WTC11 (cell line): ENCODE measurements around the gene SLC34A1. TPM values are rescaled to one million over a fixed set of nuclear protein-coding genes. Genes with fewer than 3 reads are reported as not detected.
A peak's percentile ranks its signal among the peaks of the same experiment; 100 is the strongest.

Source experiments
- ATAC-seq: fragments of 200-7000 bp; cut with Tn5 transposase; 2 replicates; pipeline ENCODE4 v1.10.0; 2021; ENCODE audit warnings: mild to moderate bottlenecking, moderate library complexity
- CTCF ChIA-PET: fragments of 300-600 bp; sonication (Branson Sonifier 250); formaldehyde crosslinking; loops from one replicate; lab custom pipeline; 2021; ENCODE audit warnings: antibody characterized with exemption; lab: Charles Lee
- POLR2A ChIA-PET: fragments of 350-600 bp; sonication (Branson Sonifier 250); formaldehyde crosslinking; loops from one replicate; lab custom pipeline; 2021; ENCODE audit warnings: antibody characterized with exemption; lab: Charles Lee
- DNase-seq: peaks from one replicate; pipeline ENCODE4 v3.0.0; 2021; ENCODE audit warnings: low spot score
- H3K27ac Mint-ChIP-seq: 2 replicates; pipeline ENCODE4 v1.8.0; 2021; ENCODE audit warnings: mixed read lengths
- H3K27me3 Mint-ChIP-seq: 2 replicates; pipeline ENCODE4 v1.8.0; 2021; ENCODE audit warnings: low read depth, mild to moderate bottlenecking, moderate library complexity, mixed read lengths
- H3K36me3 Mint-ChIP-seq: 2 replicates; pipeline ENCODE4 v1.8.0; 2021; ENCODE audit warnings: mixed read lengths
- H3K4me1 Mint-ChIP-seq: 2 replicates; pipeline ENCODE4 v1.8.0; 2022; ENCODE audit warnings: mixed read lengths
- H3K4me3 Mint-ChIP-seq: 2 replicates; pipeline ENCODE4 v1.8.0; 2021; ENCODE audit warnings: mild to moderate bottlenecking, moderate library complexity, mixed read lengths
- H3K9me3 Mint-ChIP-seq: 2 replicates; pipeline ENCODE4 v1.8.0; 2021; ENCODE audit warnings: mixed read lengths
- CBFB ChIP-seq: sonication (generic); formaldehyde crosslinking; IDR thresholded peaks from 2 replicates; pipeline ENCODE4 v1.8.1; 2022; ENCODE audit warnings: mild to moderate bottlenecking, low read depth, missing genetic modification reagents
- CREB1 ChIP-seq: sonication (generic); formaldehyde crosslinking; IDR thresholded peaks from 2 replicates; pipeline ENCODE4 v1.8.0; 2023; ENCODE audit warnings: mild to moderate bottlenecking, missing genetic modification reagents
- ERG ChIP-seq: fragments of 250-450 bp; sonication (Bioruptor Pico); IDR thresholded peaks from 2 replicates; pipeline ENCODE4 v1.8.0; 2021; ENCODE audit warnings: mild to moderate bottlenecking
- FOXP1 ChIP-seq: sonication (generic); formaldehyde crosslinking; IDR thresholded peaks from 2 replicates; pipeline ENCODE4 v1.8.0; 2022; ENCODE audit warnings: missing genetic modification reagents, mild to moderate bottlenecking, moderate library complexity, borderline replicate concordance
- HMGA2 ChIP-seq: fragments of 250-450 bp; sonication (Bioruptor Pico); IDR thresholded peaks from 2 replicates; pipeline ENCODE4 v1.4.0; 2021; ENCODE audit warnings: mild to moderate bottlenecking, moderate library complexity
- IRF2 ChIP-seq: sonication (generic); formaldehyde crosslinking; IDR thresholded peaks from 2 replicates; pipeline ENCODE4 v1.8.0; 2022; ENCODE audit warnings: low read depth, missing genetic modification reagents, borderline replicate concordance
- KAT7 ChIP-seq: sonication (generic); formaldehyde crosslinking; IDR thresholded peaks from 2 replicates; pipeline ENCODE4 v1.8.1; 2023; ENCODE audit warnings: missing genetic modification reagents, mild to moderate bottlenecking, borderline replicate concordance
- OVOL2 ChIP-seq: fragments of 250-450 bp; sonication (Bioruptor Pico); IDR thresholded peaks from 2 replicates; pipeline ENCODE4 v1.9.0; 2021; ENCODE audit warnings: mild to moderate bottlenecking, borderline replicate concordance
- TEAD1 ChIP-seq: sonication (generic); formaldehyde crosslinking; IDR thresholded peaks from 2 replicates; pipeline ENCODE4 v1.8.0; 2022; ENCODE audit warnings: mild to moderate bottlenecking, missing genetic modification reagents
- ZNF138 ChIP-seq: sonication (generic); formaldehyde crosslinking; conservative IDR thresholded peaks from 2 replicates; pipeline ENCODE4 v1.8.1; 2022; ENCODE audit warnings: mild to moderate bottlenecking, moderate library complexity, missing genetic modification reagents
- ZNF416 ChIP-seq: fragments of 250-450 bp; sonication (Bioruptor Pico); IDR thresholded peaks from 2 replicates; pipeline ENCODE4 v1.9.0; 2021; ENCODE audit warnings: mild to moderate bottlenecking, inconsistent platforms
- ZNF532 ChIP-seq: fragments of 250-450 bp; sonication (Bioruptor Pico); IDR thresholded peaks from 2 replicates; pipeline ENCODE4 v1.9.0; 2021; ENCODE audit warnings: mild to moderate bottlenecking, borderline replicate concordance
- ZNF671 ChIP-seq: fragments of 250-450 bp; sonication (Bioruptor Pico); IDR thresholded peaks from 2 replicates; pipeline ENCODE4 v1.8.0; 2021; ENCODE audit warnings: mild to moderate bottlenecking
- ZSCAN18 ChIP-seq: fragments of 250-450 bp; sonication (Bioruptor Pico); IDR thresholded peaks from 2 replicates; pipeline ENCODE4 v2.1.2; 2022; ENCODE audit warnings: mild to moderate bottlenecking, moderate library complexity
- total RNA-seq: library from RNA; stranded (reverse); gene quantifications from 3 replicates; pipeline ENCODE4 v1.2.3, GENCODE V29; 2021
- TF ChIP-seq, protein P1 (sequence below): sonication (generic); formaldehyde crosslinking; IDR thresholded peaks from 2 replicates; pipeline ENCODE4 v1.8.0; 2023; ENCODE audit warnings: missing genetic modification reagents, mild to moderate bottlenecking, borderline replicate concordance

SLC34A1 gene
- total RNA-seq, 1 experiment from 2014 or later, result not detected

DNA sequence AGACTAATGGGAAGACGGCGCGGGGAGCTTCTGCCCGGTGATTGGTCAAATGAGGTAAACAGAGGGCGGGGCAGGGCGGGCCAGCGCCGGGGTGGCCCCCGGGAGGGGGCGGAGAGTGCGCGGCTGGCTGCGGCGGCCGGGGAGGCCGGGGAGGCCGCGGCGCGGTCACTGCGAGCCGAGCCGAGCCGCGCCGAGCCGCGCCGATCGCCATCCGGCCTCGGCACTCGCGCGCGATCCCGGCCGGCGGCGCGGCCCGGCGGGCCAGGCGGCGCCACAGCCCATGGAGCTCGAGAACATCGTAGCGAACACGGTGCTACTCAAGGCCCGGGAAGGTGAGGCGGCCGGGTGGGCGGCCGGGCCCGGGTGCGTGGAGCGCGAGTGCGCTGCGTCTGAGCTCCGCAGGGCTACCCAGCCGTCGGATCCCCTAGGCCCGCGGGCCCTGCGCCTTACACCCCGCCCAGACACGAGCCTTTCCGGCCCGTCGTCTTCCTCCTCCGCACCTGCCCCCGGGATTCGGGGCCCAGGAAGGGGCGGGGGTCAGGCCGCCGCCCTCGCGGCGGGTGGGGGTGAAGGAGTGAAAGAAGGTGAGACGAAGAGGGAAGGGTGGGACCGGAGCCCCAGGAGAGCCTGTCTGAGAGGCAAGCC, 42.5 kb downstream of the SLC34A1 start, which contains the start of gene GRK6 (continued):
- no peak for TF ChIP-seq ZNF532 (CRISPR knock-in tag)
- peak; percentile 62; the same call in 1 of the 2 replicates for TF ChIP-seq FOXP1 (CRISPR knock-in tag)
- TF ChIP-seq, protein P1, sequence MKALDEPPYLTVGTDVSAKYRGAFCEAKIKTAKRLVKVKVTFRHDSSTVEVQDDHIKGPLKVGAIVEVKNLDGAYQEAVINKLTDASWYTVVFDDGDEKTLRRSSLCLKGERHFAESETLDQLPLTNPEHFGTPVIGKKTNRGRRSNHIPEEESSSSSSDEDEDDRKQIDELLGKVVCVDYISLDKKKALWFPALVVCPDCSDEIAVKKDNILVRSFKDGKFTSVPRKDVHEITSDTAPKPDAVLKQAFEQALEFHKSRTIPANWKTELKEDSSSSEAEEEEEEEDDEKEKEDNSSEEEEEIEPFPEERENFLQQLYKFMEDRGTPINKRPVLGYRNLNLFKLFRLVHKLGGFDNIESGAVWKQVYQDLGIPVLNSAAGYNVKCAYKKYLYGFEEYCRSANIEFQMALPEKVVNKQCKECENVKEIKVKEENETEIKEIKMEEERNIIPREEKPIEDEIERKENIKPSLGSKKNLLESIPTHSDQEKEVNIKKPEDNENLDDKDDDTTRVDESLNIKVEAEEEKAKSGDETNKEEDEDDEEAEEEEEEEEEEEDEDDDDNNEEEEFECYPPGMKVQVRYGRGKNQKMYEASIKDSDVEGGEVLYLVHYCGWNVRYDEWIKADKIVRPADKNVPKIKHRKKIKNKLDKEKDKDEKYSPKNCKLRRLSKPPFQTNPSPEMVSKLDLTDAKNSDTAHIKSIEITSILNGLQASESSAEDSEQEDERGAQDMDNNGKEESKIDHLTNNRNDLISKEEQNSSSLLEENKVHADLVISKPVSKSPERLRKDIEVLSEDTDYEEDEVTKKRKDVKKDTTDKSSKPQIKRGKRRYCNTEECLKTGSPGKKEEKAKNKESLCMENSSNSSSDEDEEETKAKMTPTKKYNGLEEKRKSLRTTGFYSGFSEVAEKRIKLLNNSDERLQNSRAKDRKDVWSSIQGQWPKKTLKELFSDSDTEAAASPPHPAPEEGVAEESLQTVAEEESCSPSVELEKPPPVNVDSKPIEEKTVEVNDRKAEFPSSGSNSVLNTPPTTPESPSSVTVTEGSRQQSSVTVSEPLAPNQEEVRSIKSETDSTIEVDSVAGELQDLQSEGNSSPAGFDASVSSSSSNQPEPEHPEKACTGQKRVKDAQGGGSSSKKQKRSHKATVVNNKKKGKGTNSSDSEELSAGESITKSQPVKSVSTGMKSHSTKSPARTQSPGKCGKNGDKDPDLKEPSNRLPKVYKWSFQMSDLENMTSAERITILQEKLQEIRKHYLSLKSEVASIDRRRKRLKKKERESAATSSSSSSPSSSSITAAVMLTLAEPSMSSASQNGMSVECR, result peak; percentile 60; the same call in 1 of the 2 replicates

DNA sequence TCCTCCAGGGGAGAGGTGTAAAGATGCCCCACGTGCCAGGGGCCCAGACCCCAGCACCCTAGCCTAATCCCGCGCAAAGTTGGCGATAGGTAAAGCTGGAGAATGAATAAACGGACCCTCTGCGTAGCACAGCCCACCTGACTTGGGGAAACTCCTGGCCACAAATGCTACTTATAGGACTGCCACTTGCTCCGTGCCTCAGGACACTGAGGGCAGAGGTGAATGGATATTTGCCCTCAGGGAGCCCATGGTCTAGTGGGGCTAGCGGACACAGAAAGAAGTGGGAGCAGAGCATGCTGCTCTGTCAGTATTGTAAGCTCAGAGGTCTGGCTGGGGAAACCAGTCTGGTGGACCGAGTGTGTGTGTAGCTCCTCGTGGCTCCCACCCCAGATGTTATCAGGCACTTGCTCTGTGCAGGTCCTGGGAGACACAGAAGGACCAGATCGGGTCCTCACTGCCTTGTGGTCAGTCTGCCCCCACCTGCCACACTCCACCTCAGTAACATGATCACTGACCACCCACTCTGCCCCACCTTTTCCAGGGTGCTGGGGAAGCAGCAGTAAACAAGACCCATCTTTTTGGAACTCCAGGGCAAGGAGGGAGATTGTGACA, 43.1 kb downstream of the SLC34A1 start:
- POLR2A ChIA-PET, result interaction anchor here (0.5 to 2.2 kb wide), 13 partner anchors 11 to 129 kb away, joined by 3 to 19 read pairs (median 4); partner anchors contain the start of gene PRR7
- Mint-ChIP-seq H3K9me3 (no peaks in the 10 kb centered on the region), H3K27ac (0 out of 2 replicates have a peak overlapping the region, but pooled peaks have one; percentile 36), H3K27me3 (peaks cover 5% of the 10 kb centered on the region), H3K36me3 (no peaks in the 10 kb centered on the region; the same call in 1 of the 2 replicates), H3K4me3 (peak overlapping the region; percentile 83), H3K4me1 (peaks cover 18% of the 10 kb centered on the region)
- CTCF ChIA-PET, result interaction anchor here (1.4 to 9.4 kb wide), 13 partner anchors 10 to 118 kb away, joined by 4 to 95 read pairs (median 8); partner anchors contain the start of gene PFN3
- ATAC-seq (no peak), DNase-seq (no peak)
- TF ChIP-seq CBFB (CRISPR knock-in tag) (no peak), CREB1 (CRISPR knock-in tag) (no peak), HMGA2 (no peak), IRF2 (CRISPR knock-in tag) (no peak), ZNF671 (0 out of 2 replicates have a peak, but pooled peaks have one; percentile 41), KAT7 (CRISPR knock-in tag) (no peak), TEAD1 (no peak), OVOL2 (CRISPR knock-in tag) (no peak), ZNF416 (CRISPR knock-in tag) (no peak), ZNF138 (CRISPR knock-in tag) (no peak), ZSCAN18 (CRISPR knock-in tag) (no peak), ERG (no peak)
- TF ChIP-seq, protein P1, result no peak; the same call in 1 of the 2 replicates
